Measurements from ENCODE around the gene COL6A6.

Gene COL6A6

DNA sequence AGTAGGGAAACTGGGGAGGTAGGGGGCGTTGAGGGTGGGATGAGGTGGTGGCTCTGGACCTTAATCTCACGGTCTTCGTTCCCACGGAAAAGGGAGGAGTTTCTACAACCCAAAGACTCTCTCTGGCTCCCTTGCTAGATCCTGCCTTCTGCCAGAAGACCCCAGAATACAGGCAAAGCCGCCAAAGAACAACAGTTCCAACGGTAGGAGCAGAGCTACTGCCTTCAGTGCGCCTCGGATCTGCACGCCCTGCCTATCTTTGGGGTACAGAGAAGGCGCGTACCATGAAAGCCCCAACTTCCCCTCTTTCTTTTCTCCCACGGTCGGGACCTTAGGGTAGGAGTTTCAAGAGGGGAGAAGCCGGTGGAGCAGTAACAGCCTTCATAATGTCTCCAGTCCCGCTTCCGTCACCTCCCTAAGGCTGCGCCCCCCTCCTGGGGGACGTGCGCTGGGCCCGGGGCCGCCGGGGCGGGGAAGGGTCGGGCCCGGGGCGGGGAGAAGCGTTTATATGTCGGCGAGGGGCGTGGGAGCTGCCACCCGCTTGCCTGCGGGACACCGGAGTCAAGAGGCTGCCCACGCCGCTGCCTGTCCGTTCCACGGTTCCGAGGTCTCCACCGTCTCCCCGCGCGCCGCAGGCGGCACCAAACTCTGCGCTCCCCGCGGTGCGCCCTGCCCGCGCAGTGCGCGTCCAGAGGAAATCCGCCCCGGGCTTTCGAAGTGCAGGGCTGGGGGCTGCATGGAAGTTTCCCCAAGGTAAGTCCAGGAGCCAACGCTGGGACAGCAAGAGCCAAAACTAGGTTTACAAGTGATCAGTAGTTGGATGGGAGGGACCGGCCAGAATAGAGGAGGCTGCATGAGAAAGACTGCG lies at the start of gene COL6A6:
Gene COL6A6 (plus strand): TSS at position 533 of the 868 bp plus-strand sequence. CDS start 43,188 bp downstream, outside the sequence.
- no peak for DNase-seq (ENCODE audit: low read depth)

DNA sequence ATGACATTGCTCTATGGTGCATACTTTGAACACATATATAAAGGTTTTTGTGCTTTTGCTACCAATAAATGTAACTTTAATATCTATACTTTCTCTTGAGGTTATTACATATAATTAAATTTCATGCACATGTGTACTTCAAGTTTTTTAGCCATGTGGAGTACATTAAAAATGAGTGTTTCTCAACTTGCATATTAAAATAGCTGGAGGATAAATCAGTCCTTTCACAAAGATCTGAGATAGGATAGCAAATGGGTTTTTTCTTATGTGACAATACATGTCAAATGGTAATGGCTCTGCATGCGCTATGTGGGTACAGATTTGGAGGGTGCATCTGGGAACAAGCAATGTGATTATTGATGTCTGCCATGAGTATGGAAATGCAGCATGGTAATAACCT lies 48.7 kb upstream of the COL6A6 start:
- DNase-seq (ENCODE audit: low read depth), result no peak

GRCh38 chr3:130470126-130470525 lies 46.9 kb upstream of the COL6A6 start:
- no peak for DNase-seq (ENCODE audit: low read depth)

DNA sequence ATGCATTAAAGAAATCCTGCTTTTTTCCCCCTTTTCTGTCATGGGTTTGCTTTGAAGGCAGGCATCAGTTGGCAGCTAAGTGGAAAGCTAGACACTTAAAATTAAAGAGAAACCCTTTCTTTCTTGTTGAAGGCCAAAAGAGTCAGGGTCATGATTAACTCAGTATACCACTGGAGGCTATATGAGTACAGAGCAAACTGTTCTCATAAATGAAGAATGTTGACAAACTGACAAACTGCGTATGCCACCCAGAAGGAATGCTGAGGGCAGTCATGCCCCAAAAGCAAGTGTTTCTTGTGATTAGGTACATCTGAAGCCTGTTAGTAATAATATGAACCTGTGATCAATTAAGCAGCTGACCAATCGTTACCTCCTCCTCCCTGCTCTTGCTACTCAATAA lies 43.6 kb upstream of the COL6A6 start:
- no peak for DNase-seq (ENCODE audit: low read depth)

DNA sequence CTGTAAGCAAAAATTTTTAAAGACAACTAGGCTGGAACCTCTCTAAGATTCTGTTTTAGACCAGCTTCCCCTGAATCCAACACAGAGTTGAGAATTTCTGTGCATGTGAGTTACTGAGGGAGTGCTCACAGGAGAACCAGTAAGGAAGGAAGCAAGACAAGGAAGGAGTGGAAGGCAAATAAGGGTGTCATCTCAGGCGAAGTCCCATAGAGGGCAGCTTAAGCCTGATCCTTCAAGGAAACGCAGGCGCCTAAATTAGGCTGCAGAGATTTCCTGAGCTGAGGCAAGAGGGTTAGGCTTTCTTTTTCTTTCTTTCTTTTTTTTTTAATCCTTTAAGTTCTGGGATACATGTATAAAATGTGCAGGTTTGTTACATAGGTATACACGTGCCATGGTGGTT lies 36.2 kb upstream of the COL6A6 start:
- DNase-seq (ENCODE audit: low read depth), result no peak

DNA sequence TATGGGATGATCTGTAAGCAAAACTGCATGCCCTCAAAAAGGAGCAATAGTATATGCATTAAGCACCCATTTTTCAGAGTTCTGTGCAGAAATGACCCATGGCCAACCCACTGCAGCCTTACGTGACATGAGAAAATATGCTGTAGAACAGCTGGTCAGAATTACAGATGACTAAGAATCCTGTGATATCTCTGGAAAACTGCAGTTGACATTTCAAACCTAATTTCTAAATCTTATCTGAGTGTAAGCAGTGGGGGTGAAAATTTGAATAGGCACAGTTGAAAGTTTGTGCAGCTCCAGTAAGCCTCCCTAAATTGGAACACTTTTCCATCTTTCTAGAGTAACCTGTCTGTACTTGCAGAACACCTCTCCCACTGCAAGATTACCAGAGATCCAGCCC lies 28.7 kb upstream of the COL6A6 start:
- no peak for DNase-seq (ENCODE audit: low read depth)

DNA sequence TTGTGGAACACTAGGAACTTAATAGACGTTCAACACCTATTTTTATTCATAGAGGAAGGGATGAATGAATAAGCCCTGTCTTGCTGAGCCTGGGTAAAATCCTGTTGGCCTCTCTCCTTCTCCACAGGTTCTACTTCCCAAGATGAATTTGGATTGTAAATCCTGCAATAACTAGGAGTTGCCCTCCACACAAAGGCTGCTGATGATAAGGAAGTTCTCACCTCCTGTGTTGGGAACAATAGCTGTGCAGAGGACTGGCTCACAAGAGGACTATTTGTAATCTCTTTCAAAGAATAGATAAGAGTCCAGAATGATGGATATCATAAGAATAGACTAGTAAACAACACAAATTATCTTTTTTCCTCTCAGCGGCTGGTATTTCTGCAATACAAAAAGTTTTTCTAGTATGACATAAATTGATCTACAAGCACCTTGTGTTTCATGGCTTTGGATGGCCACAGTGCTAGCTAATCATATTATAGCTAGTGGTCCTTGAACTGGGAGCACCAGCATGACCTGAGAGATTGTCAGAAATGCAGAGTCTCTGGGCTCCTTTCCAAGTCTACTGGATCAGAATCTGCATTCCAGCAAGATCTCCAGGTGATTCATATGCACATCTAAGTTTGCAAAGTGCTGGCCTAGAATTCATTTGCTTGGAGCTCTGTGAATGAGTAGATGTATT lies 28.1 kb upstream of the COL6A6 start:
- no peak for DNase-seq (ENCODE audit: low read depth)

GRCh38 chr3:130490241-130490640 lies 26.7 kb upstream of the COL6A6 start:
- no peak for DNase-seq (ENCODE audit: low read depth)

DNA sequence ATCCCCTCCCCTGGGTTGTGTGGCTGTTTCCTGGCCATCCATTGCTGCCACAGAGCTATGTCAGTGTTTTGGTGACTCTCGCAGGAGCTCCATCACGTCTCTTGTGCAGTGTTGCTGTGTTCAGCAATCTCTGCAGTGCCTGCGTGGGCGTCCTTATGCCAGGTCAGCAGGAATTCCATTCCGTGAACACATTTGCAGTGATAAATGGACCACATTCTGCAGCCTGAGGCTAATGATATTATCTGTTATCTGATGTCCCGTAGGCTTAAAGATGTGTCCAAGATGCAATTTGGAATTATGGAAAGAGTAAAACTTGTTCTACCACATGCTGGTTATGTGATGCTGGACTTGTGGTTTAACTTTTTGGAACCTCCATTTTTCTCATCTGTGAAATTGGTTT lies 25.5 kb upstream of the COL6A6 start:
- DNase-seq (ENCODE audit: low read depth), result no peak

GRCh38 chr3:130504701-130505100 lies 12.3 kb upstream of the COL6A6 start:
- DNase-seq (ENCODE audit: low read depth), result no peak

DNA sequence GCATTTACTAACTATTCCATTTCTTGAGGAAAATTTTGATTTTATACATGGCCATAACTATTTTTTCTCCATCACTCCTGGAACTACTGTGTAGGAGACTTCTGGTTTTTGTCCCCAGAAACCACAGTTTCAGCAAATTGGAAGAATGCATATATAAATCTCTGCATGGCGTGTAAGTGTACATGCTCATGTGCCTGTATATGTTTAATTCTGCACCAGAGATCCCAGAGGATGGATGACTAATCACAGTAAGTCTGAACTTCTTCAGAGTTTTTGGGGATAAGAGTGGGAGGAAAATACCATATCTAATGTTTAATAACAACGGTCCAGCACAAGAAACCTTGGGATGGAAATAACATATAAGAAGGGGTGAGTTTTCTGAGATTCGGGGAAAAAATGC lies 10.9 kb upstream of the COL6A6 start:
- DNase-seq (ENCODE audit: low read depth), result no peak

DNA sequence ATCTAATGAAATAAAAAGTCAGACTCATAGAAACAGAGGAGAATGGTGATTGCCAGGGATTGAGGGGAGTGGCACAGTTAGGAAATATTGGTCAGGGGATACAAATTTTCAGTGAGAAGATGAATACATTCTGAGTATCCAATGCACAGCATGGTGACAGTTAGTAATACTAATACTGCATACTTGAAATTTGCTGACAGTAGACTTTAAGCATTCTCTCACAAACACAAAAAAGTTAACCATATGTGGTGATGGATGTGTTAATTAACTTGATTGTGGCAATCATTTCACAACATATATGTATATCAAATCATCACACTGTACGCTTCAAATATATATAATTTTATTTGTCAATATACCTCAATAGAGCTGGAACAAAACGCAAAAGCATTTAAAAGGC lies 9.2 kb upstream of the COL6A6 start:
- DNase-seq (ENCODE audit: low read depth), result no peak

DNA sequence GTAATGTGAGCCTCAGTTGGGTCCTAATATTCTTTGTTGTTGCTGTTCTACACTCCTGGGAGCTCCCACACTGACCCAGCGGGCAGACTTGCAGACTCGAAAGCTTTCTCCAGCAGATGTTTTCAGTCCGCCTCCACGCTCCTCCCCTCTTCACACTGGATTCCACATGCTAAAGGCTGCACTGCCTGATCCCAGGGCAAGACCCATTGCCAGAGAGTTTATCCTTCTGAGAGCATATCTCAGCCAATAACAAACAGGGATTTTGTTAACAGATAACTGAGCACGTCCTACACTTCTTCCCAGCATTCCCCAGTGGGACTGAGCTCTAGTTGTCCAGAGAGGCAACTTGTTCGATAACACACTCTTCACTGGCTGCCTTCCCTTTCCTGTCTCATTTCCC lies 8.0 kb upstream of the COL6A6 start:
- DNase-seq (ENCODE audit: low read depth), result no peak

GRCh38 chr3:130514681-130515080 lies 2.3 kb upstream of the COL6A6 start:
- DNase-seq (ENCODE audit: low read depth), result no peak

- no peak for DNase-seq (ENCODE audit: low read depth)
Observed at GRCh38 chr3:130515755-130516154, 1.2 kb upstream of the COL6A6 start.

DNA sequence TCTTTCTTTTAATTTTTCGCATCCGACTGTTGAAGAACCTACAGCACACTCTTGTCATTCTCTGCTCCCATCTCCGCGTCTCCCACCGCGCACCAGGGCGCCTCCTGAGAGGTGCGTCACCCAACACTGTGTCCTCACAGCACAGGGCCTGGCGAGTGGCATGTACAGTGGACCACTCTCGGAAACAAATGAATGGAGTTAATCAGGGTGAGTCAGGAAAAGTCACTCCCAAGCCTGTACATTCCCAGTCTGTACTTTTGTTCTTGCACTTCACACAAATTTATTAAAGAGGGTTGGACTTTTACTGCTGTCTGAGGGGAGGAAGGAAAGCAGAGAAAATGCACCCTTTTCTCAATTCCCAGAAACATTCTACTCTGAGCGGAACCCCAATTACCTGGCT lies 625 bp downstream of the COL6A6 start:
- DNase-seq (ENCODE audit: low read depth), result no peak

- DNase-seq (ENCODE audit: low read depth), result no peak
Observed at GRCh38 chr3:130519754-130520153, 2.8 kb downstream of the COL6A6 start.

- no peak for DNase-seq (ENCODE audit: low read depth)
Observed at GRCh38 chr3:130522399-130522798, 5.4 kb downstream of the COL6A6 start.

- no peak for DNase-seq (ENCODE audit: low read depth)
Observed at GRCh38 chr3:130527426-130527825, 10.4 kb downstream of the COL6A6 start.

DNA sequence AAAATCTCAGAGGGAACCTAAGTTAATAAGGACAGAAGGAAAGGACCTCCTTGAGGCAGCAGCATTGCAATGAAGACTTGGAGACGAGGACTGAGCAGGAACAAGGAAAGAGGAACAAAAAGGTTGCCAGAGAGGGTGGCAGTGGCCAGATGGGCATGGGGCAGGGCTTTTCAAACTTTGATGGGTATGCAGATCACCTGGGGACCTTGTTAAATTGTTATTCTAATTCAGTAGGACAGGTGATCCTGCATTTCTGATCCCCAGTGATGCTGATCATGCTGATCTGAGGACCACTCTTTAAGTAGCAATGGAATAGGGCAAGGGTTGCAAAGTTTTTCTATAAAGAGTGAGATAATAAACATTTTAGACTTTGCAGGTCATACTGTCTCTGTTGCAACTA lies 11.1 kb downstream of the COL6A6 start:
- DNase-seq (ENCODE audit: low read depth), result no peak

DNA sequence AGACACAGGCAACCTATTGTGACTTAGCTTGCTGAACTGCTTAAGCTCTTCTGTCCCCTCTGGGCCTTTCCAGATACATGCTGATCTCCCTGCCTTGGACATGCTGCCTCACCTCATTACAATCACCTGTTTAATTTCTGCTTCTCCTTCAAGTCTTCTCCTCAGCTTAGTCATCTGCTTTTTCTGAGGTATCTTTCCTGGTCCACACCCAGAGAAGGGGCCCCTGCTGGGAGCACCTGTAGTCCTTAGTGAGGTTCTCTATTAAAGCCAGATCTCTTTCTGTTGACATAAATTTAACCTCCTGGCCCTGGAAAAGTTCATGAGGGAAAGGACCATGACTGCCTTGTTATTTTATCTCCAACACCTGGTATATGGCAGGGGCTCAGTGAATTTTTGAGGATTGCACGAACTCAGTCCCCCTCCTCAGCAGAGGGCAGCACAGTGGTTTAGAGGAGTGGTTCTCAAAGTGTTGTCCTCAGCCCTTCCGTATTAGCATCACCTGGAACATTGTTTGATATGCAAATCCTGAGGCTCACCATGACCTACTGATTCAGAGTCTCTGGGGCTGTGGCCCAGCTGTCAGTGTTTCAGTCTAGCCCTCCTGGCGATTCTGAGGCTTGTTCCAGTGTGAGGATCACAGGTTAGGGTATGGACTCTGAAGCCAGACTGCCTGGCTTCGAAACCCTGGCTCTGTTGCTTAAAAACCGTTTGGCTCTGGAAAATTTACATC lies 12.7 kb downstream of the COL6A6 start:
- DNase-seq (ENCODE audit: low read depth), result no peak

DNA sequence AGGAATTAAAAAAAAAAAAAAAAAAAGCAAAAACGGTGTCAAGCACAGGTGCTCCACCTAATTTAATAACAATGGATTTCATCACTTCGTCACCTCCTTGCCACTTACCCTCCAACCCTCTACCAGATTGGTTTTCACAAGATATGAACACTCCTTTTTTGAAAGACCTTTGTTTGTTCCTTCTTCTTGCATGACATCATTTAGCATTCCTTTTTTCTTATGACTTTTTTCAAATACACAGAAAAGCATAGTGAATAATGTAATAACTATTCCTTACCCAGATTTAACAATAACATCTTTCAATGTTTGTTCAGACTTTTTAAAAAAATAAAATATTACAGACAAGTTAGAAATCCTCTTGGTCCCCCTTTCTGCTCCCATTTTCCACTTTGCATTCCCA lies 16.3 kb downstream of the COL6A6 start:
- DNase-seq (ENCODE audit: low read depth), result no peak
